HepG2 (cell line): ENCODE results near the gene PYGB. TPM values are rescaled to one million over a fixed set of nuclear protein-coding genes. Genes with fewer than 3 reads are reported as not detected.

Experiments
- CBX5 ChIP-seq: sonication (generic); formaldehyde crosslinking; IDR thresholded peaks from 2 replicates; pipeline ENCODE4 v1.4.0; 2020; ENCODE audit warnings: missing genetic modification reagents, borderline replicate concordance
- EP300 ChIP-seq, 3 experiments: sonication (generic) in 1 of 3; formaldehyde crosslinking in 1 of 3; IDR thresholded peaks; 2 replicates each; pipeline versions ENCODE4 v1.5.1 to v1.6.1; 2011 to 2020; ENCODE audit warnings: low read depth in 2 of 3, low read length in 2 of 3, borderline replicate concordance in 1 of 3, improper control_type of control experiment in 1 of 3, mild to moderate bottlenecking in 1 of 3, missing genetic modification reagents in 1 of 3, moderate library complexity in 1 of 3
- GABPA ChIP-seq, 2 experiments: IDR thresholded peaks; 2 replicates each; pipeline ENCODE4 v1.6.1; 2011 to 2016; ENCODE audit warnings: low read depth in 2 of 2, low read length in 1 of 2, missing biosample characterization in 1 of 2, missing genetic modification characterization in 1 of 2
- GATA4 ChIP-seq: sonication (generic); IDR thresholded peaks from 2 replicates; pipeline ENCODE4 v1.6.1; 2016; ENCODE audit warnings: antibody characterized with exemption, low read depth, borderline replicate concordance
- HNRNPH1 ChIP-seq: fragments of 200-400 bp; formaldehyde crosslinking; optimal IDR thresholded peaks from 2 replicates; pipeline ENCODE3; 2017; ENCODE audit warnings: mild to moderate bottlenecking, low read depth, low read length
- KAT7 ChIP-seq: IDR thresholded peaks from 2 replicates; pipeline ENCODE4 v1.6.1; 2018; ENCODE audit warnings: borderline replicate concordance, missing compliant biosample characterization
- MATR3 ChIP-seq: sonication (generic); formaldehyde crosslinking; IDR thresholded peaks from 2 replicates; pipeline ENCODE4 v1.4.0; 2020; ENCODE audit warnings: missing genetic modification reagents
- MBD4 ChIP-seq: IDR thresholded peaks from 2 replicates; pipeline ENCODE4 v1.6.1; 2012; ENCODE audit warnings: low read length, inconsistent platforms, borderline replicate concordance
- NFIB ChIP-seq: sonication (generic); formaldehyde crosslinking; IDR thresholded peaks from 2 replicates; pipeline ENCODE4 v1.9.0; 2021; ENCODE audit warnings: missing genetic modification reagents, mild to moderate bottlenecking, borderline replicate concordance
- POLR2AphosphoS2 ChIP-seq: IDR thresholded peaks from 2 replicates; pipeline ENCODE4 v1.6.1; 2011; ENCODE audit warnings: low read depth, low read length, improper control_type of control experiment
- RAD21 ChIP-seq: fragments of 450-650 bp; formaldehyde crosslinking; IDR thresholded peaks from 2 replicates; pipeline ENCODE4 v1.5.0; 2020; ENCODE audit warnings: mild to moderate bottlenecking
- SALL2 ChIP-seq: sonication (generic); formaldehyde crosslinking; IDR thresholded peaks from 2 replicates; pipeline ENCODE4 v1.8.1; 2023; ENCODE audit warnings: mild to moderate bottlenecking, missing genetic modification reagents, inconsistent platforms
- YEATS4 ChIP-seq: sonication (generic); formaldehyde crosslinking; IDR thresholded peaks from 2 replicates; pipeline ENCODE4 v1.4.0; 2020; ENCODE audit warnings: missing genetic modification reagents, borderline replicate concordance
- ZMAT3 ChIP-seq: sonication (generic); formaldehyde crosslinking; conservative IDR thresholded peaks from 2 replicates; pipeline ENCODE4 v1.7.0; 2021; ENCODE audit warnings: missing genetic modification reagents
- ZNF101 ChIP-seq: sonication (generic); formaldehyde crosslinking; IDR thresholded peaks from 2 replicates; pipeline ENCODE4 v1.4.0; 2020; ENCODE audit warnings: mild to moderate bottlenecking, low read depth, missing genetic modification reagents, borderline replicate concordance
- ZNF24 ChIP-seq: fragments of 450-650 bp; IDR thresholded peaks from 2 replicates; pipeline ENCODE4 v1.6.1; 2017; ENCODE audit warnings: antibody characterized with exemption, mild to moderate bottlenecking
- ZNF329 ChIP-seq: sonication (generic); formaldehyde crosslinking; IDR thresholded peaks from 2 replicates; pipeline ENCODE4 v1.9.0; 2021; ENCODE audit warnings: low read depth, mild to moderate bottlenecking, missing genetic modification reagents
- ZNF652 ChIP-seq: IDR thresholded peaks from 2 replicates; pipeline ENCODE4 v1.6.1; 2016; ENCODE audit warnings: low read depth, borderline replicate concordance
- ZNF670 ChIP-seq: sonication (generic); formaldehyde crosslinking; IDR thresholded peaks from 2 replicates; pipeline ENCODE4 v1.8.0; 2022; ENCODE audit warnings: mild to moderate bottlenecking, missing genetic modification reagents, borderline replicate concordance
- ZNF746 ChIP-seq: sonication (generic); formaldehyde crosslinking; IDR thresholded peaks from 2 replicates; pipeline ENCODE4 v1.8.0; 2022; ENCODE audit warnings: mild to moderate bottlenecking, missing genetic modification reagents
- polyA plus RNA-seq, 8 experiments: library from polyadenylated mRNA; depleted of rRNA in 3 of 8; stranded (reverse) in 7 of 8; unstranded in 1 of 8; fragments of >200 nt; fragmentation: Illumina TruSeq in 4 of 8; extraction: Trizol in 4 of 8; gene quantifications; 2 replicates each; pipeline versions ENCODE4 v1.2.1 to v1.2.3, GENCODE V29; 2011 to 2016; ENCODE audit warnings: low read depth in 4 of 8, missing spikeins in 1 of 8, mixed read lengths in 1 of 8; ENCODE audit not compliant: insufficient read depth in 1 of 8
- total RNA-seq, 5 experiments: library from RNA; depleted of rRNA; stranded (reverse); fragments of >200 nt; fragmentation: Illumina TruSeq; extraction: Trizol; gene quantifications; 2 replicates each; pipeline ENCODE4 v1.2.3, GENCODE V29; 2016; ENCODE audit warnings: low read depth in 1 of 5
- TF ChIP-seq, protein P1 (sequence below): IDR thresholded peaks from 2 replicates; pipeline ENCODE4 v1.6.1; 2016; ENCODE audit warnings: missing genetic modification reagents, missing compliant biosample characterization
- TF ChIP-seq, protein P2 (sequence below), 2 experiments: sonication (generic) in 1 of 2; formaldehyde crosslinking in 1 of 2; IDR thresholded peaks; 2 replicates each; pipeline versions ENCODE4 v1.5.1 to v1.6.1; 2011 to 2020; ENCODE audit warnings: borderline replicate concordance in 1 of 2, low read depth in 1 of 2, low read length in 1 of 2, mild to moderate bottlenecking in 1 of 2, missing genetic modification reagents in 1 of 2, moderate library complexity in 1 of 2
- TF ChIP-seq, protein P3 (sequence below): sonication (generic); formaldehyde crosslinking; IDR thresholded peaks from 2 replicates; pipeline ENCODE4 v1.4.0; 2020; ENCODE audit warnings: mild to moderate bottlenecking, missing genetic modification reagents
- TF ChIP-seq, protein P4 (sequence below): sonication (generic); formaldehyde crosslinking; IDR thresholded peaks from 2 replicates; pipeline ENCODE4 v1.5.0; 2020; ENCODE audit warnings: missing genetic modification reagents
- TF ChIP-seq, protein P5 (sequence below): sonication (generic); formaldehyde crosslinking; IDR thresholded peaks from 2 replicates; pipeline ENCODE4 v1.8.1; 2023; ENCODE audit warnings: missing genetic modification reagents, mild to moderate bottlenecking, borderline replicate concordance

Gene PYGB
- total and polyA plus RNA-seq, 2 of the 13 experiments (the other 11 are each of a cell fraction or from before 2014, with no cell fraction given), result 24.2 to 86.3 TPM

DNA sequence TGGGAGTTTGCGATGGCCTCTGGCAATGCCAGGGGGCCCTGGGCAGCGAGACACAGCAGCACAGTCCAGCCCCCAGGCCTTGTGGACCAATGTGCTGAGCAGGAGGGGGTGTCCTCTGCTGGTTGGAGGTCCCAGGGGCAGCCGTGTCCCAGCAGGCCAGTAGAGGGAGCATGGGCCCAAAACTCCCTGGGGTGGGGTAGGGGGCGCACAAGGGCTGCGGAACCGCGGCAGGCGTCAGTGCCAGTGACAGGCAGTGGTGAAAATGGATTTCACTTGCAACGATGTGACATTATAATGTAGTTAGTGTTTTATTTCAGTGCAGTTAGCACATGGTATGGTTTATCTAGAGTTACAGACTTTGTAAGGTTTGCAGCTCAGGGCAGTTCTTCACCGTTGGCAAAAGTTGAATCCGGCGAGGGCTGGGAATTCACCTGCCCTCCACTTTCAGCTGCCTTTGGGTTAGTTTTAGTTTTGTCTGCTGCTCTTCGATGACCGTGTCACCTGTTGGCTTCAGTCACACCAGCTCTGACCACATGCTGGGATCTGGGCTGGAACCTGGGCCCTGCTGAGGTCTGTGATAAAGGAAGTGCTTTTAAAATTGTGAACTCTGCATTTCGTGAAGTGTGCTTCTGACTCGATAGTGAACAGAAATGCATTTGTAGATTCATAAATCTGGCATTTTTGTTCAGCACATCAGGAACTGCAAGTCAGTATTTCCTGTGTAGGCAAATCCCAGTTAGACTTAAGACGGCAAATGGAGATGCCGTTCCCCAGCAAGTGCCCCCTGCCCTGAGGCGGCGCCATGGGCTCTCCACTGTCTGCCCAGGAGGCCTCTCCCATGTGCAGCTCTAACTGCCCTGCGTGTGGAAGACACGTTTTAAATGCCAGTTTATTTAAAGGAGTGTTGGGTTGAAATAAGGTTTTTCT lies 46.8 kb downstream of the PYGB start (continued):
- TF ChIP-seq, protein P1, sequence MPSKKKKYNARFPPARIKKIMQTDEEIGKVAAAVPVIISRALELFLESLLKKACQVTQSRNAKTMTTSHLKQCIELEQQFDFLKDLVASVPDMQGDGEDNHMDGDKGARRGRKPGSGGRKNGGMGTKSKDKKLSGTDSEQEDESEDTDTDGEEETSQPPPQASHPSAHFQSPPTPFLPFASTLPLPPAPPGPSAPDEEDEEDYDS (CRISPR knock-in tag), result 0 out of 2 replicates have a peak, but pooled peaks have one; percentile 56
- no peak for TF ChIP-seq ZNF670 (CRISPR knock-in tag)
- no peak for TF ChIP-seq ZMAT3 (CRISPR knock-in tag)
- TF ChIP-seq, protein P2, sequence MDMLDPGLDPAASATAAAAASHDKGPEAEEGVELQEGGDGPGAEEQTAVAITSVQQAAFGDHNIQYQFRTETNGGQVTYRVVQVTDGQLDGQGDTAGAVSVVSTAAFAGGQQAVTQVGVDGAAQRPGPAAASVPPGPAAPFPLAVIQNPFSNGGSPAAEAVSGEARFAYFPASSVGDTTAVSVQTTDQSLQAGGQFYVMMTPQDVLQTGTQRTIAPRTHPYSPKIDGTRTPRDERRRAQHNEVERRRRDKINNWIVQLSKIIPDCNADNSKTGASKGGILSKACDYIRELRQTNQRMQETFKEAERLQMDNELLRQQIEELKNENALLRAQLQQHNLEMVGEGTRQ (IDR thresholded peaks at IDR 0.05; ENCODE audit: low read depth, low read length), result no peak
- TF ChIP-seq, protein P2 (CRISPR knock-in tag; IDR thresholded peaks at IDR 0.05; ENCODE audit: borderline replicate concordance), result no peak
- TF ChIP-seq GATA4, result no peak
- TF ChIP-seq ZNF746 (CRISPR knock-in tag), result no peak
- peak; percentile 79; the same call in 1 of the 2 replicates for TF ChIP-seq CBX5
- no peak for TF ChIP-seq NFIB
- no peak for TF ChIP-seq GABPA (IDR thresholded peaks at IDR 0.05; ENCODE audit: low read depth, low read length)
- no peak for TF ChIP-seq GABPA (CRISPR knock-in tag; IDR thresholded peaks at IDR 0.05; ENCODE audit: low read depth)
- TF ChIP-seq, protein P3, sequence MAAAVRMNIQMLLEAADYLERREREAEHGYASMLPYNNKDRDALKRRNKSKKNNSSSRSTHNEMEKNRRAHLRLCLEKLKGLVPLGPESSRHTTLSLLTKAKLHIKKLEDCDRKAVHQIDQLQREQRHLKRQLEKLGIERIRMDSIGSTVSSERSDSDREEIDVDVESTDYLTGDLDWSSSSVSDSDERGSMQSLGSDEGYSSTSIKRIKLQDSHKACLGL (CRISPR knock-in tag), result peak; percentile 37; the same call in 1 of the 2 replicates
- TF ChIP-seq RAD21, result peak; percentile 98
- TF ChIP-seq, protein P4, sequence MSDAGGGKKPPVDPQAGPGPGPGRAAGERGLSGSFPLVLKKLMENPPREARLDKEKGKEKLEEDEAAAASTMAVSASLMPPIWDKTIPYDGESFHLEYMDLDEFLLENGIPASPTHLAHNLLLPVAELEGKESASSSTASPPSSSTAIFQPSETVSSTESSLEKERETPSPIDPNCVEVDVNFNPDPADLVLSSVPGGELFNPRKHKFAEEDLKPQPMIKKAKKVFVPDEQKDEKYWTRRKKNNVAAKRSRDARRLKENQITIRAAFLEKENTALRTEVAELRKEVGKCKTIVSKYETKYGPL (CRISPR knock-in tag), result no peak
- TF ChIP-seq ZNF329 (CRISPR knock-in tag), result no peak
- no peak for TF ChIP-seq ZNF652 (CRISPR knock-in tag)
- no peak; the same call in 1 of the 2 replicates for TF ChIP-seq POLR2AphosphoS2
- no peak for TF ChIP-seq ZNF101
- TF ChIP-seq HNRNPH1, result peak; percentile 87
- no peak for TF ChIP-seq MBD4
- TF ChIP-seq MATR3 (CRISPR knock-in tag), result no peak
- TF ChIP-seq SALL2 (CRISPR knock-in tag), result 0 out of 2 replicates have a peak, but pooled peaks have one; percentile 36
- TF ChIP-seq ZNF24, result no peak
- TF ChIP-seq EP300 (IDR thresholded peaks at IDR 0.05; ENCODE audit: low read depth in 2 of 2, low read length in 2 of 2), result no peak
- TF ChIP-seq EP300 (CRISPR knock-in tag; IDR thresholded peaks at IDR 0.05; ENCODE audit: borderline replicate concordance), result no peak
- TF ChIP-seq YEATS4 (CRISPR knock-in tag), result no peak
- TF ChIP-seq, protein P5, sequence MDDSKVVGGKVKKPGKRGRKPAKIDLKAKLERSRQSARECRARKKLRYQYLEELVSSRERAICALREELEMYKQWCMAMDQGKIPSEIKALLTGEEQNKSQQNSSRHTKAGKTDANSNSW, result 0 out of 2 replicates have a peak, but pooled peaks have one; percentile 30
- TF ChIP-seq KAT7, result peak; percentile 87
